Brain microvascular endothelial cell (primary cell): ENCODE measurements around the gene MMP14.

Experiments
- DNase-seq: peaks from one replicate; pipeline ENCODE4 v3.0.0-alpha.2; 2020
- H3K27ac ChIP-seq: fragments of 250-450 bp; sonication (Bioruptor Pico); 2 replicates; pipeline ENCODE4 v1.5.1; 2020; ENCODE audit warnings: mild to moderate bottlenecking, moderate library complexity
- H3K27me3 ChIP-seq: fragments of 250-450 bp; sonication (Bioruptor Pico); replicated peaks from 2 replicates; pipeline ENCODE4 v1.5.1; 2020; ENCODE audit warnings: mild to moderate bottlenecking
- H3K36me3 ChIP-seq: fragments of 250-450 bp; sonication (Bioruptor Pico); replicated peaks from 2 replicates; pipeline ENCODE4 v1.5.1; 2020; ENCODE audit warnings: mild to moderate bottlenecking
- H3K4me3 ChIP-seq: 2 replicates; pipeline ENCODE4 v1.5.1; 2011; ENCODE audit warnings: low read depth, mild to moderate bottlenecking, control low read depth, low read length, moderate library complexity
- CTCF ChIP-seq: IDR thresholded peaks from 2 replicates; pipeline ENCODE4 v1.5.1; 2011; ENCODE audit warnings: low read depth, mild to moderate bottlenecking, moderate library complexity, low read length, control low read depth, inconsistent platforms; ENCODE audit errors: missing control alignments
- in situ Hi-C: cut with HindIII; loops from 2 replicates; pipeline ENCODE4 v1.10.0; 2017; ENCODE audit warnings: low sequenced_read_pairs, low pct_ligation_motif_present

MMP14 gene

DNA sequence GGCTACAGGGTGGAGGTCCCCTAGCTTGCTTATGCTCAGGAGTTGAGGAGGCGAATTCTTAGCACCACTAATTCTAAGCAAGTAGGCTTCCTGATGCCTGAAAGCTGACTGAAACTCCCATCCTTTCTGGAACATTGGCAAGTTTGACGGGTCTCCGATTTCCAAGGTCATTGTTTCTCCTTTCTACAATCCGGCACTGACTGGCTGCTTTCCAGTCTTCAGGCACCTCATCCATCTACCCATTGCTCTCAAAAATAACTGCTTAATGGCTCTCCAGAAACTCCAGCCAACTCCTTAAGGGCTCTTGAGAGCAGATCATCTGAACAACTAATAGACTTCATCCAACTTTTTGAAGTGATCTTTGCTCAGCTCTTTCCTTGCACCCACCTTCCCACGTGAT, 60.0 kb downstream of the MMP14 start:
- no peak overlapping the region for H3K4me3 ChIP-seq
- in situ Hi-C loops = no loop called here
- H3K36me3 ChIP-seq = peaks cover 7% of the 10 kb centered on the region
- no peak for DNase-seq
- H3K27me3 ChIP-seq = no peaks in the 10 kb centered on the region
- TF ChIP-seq CTCF = no peak
- H3K27ac ChIP-seq = no peak overlapping the region

DNA sequence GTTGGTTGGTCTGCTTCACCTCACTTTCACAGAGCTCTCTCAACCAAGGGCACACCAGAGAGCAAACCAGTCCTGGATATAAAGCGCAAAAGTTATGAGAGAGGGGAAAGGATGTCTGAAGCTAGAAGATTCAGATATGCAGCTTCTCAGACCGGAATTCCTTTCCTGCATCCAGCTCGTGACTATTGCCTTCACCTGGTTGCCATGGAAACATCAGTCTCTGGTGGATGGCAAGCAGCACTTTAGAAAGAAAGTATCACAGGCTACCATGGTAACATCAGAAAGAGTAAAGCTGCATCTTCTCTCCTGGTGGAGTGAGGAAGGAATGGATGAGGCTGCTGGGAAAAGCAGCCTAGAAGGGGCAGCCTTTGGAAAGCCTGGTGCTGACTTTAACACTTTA, 60.4 kb downstream of the MMP14 start:
- no peak for DNase-seq
- H3K27me3 ChIP-seq = no peaks in the 10 kb centered on the region
- in situ Hi-C loops = no loop called here
- no peak overlapping the region for H3K27ac ChIP-seq
- no peak overlapping the region for H3K4me3 ChIP-seq
- no peak for TF ChIP-seq CTCF
- peaks cover 11% of the 10 kb centered on the region for H3K36me3 ChIP-seq

DNA sequence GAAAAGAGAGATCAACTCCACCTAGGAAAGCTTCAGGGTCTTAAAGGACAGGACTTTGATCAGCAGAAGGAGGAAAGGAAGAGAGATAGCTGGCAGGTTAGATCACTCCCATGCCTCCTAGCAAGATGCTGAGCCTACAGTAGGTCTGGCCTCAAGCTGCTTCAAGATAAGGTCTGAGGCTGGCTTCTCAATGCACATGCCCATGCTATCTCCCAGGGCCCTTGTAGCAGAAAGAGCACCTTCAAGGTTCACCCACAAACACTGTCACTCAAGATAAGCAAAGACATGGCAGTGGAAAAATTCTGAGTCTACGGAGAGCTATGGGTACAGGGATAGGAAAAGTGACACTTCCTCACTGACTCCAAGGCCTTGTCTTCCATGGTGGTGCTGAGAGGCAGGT, 61.0 kb downstream of the MMP14 start:
- Histone ChIP-seq H3K27me3 (no peaks in the 10 kb centered on the region), H3K36me3 (peaks cover 17% of the 10 kb centered on the region), H3K27ac (no peak overlapping the region), H3K4me3 (no peak overlapping the region)
- in situ Hi-C loops = no loop called here
- no peak for DNase-seq
- TF ChIP-seq CTCF = no peak
